Central memory CD8-positive, alpha-beta T cell (primary cell): ENCODE results near the gene ALDH3B2.
"Not testable (repeated sequence)": the region's sequence is repeated elsewhere in the genome, so short reads cannot be mapped to it uniquely, and the experiment has no call there.

Experiments used
- ATAC-seq: fragments of 150-1000 bp; cut with Tn5 transposase; replicated peaks from 2 replicates; pipeline ENCODE4 v1.10.0; 2022; ENCODE audit warnings: mild to moderate bottlenecking, moderate FRiP score, moderate number of reproducible peaks; ENCODE audit not compliant: poor library complexity, severe bottlenecking; ENCODE audit errors: extremely low read depth
- DNase-seq, 2 donors: peaks; one replicate each; pipeline ENCODE4 v3.0.0; 2021; ENCODE audit warnings: low spot score in 2 of 2
- H3K27ac Mint-ChIP-seq: one replicate; pipeline ENCODE4 v1.8.0; 2022; ENCODE audit warnings: low read depth, mild to moderate bottlenecking, moderate library complexity, mixed read lengths
- H3K27me3 Mint-ChIP-seq: one replicate; pipeline ENCODE4 v1.8.0; 2022; ENCODE audit warnings: mixed read lengths
- H3K36me3 Mint-ChIP-seq: one replicate; pipeline ENCODE4 v1.8.0; 2022; ENCODE audit warnings: mild to moderate bottlenecking, moderate library complexity, mixed read lengths; ENCODE audit not compliant: insufficient read depth
- H3K4me1 Mint-ChIP-seq: one replicate; pipeline ENCODE4 v1.8.0; 2022; ENCODE audit warnings: mixed read lengths
- H3K4me3 Mint-ChIP-seq: one replicate; pipeline ENCODE4 v1.8.0; 2022; ENCODE audit warnings: mild to moderate bottlenecking, moderate library complexity, mixed read lengths
- H3K9me3 Mint-ChIP-seq: one replicate; pipeline ENCODE4 v1.8.0; 2022; ENCODE audit warnings: mixed read lengths

Gene ALDH3B2

DNA sequence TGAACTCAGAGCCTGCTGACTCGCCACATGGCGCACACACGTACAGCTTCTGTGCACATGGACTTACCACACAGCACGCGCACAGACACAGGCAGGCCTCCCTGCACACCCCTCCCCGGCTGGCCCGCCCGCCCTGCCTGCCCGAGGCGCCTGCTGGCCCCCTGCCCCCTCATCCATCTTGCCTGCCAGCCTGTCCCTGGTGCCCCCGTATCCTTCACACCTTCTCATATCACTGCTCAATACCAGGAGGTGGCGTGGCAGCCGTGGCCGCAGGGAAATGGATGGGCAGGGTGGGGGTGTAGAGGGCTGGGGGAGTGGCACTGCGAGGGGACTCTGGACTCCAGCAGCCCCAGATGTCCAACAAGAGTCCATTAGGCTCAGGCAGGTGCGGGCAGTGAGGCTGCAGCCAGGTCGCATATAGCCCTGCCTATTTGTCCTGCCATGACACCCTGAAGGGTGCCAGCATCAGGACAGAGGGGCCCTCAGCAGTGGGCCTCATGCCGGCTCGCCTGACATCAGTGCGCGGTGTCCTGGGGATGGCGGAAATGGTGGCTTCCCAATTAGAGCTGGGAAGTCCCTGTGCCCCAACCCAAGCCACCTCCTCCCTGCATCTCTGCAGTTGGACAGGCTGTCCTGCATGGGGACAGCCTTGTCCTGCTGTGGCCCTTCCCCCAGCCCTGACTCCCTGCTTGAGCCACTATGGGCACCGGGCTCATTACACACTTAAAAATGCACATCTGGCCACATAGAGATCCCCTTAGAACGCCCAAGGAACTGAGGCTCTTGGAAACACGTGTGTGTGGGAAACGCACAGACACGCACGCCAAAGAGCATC lies 32.9 kb downstream of the ALDH3B2 start:
- peaks cover 6% of the 10 kb centered on the region for H3K4me1 Mint-ChIP-seq
- DNase-seq (no peak), ATAC-seq (no peak)
- no peak overlapping the region for H3K4me3 Mint-ChIP-seq
- H3K36me3 Mint-ChIP-seq = peaks cover 3% of the 10 kb centered on the region
- H3K27ac Mint-ChIP-seq = no peak overlapping the region
- no peaks in the 10 kb centered on the region for H3K27me3 Mint-ChIP-seq
- H3K9me3 Mint-ChIP-seq = no peaks in the 10 kb centered on the region

DNA sequence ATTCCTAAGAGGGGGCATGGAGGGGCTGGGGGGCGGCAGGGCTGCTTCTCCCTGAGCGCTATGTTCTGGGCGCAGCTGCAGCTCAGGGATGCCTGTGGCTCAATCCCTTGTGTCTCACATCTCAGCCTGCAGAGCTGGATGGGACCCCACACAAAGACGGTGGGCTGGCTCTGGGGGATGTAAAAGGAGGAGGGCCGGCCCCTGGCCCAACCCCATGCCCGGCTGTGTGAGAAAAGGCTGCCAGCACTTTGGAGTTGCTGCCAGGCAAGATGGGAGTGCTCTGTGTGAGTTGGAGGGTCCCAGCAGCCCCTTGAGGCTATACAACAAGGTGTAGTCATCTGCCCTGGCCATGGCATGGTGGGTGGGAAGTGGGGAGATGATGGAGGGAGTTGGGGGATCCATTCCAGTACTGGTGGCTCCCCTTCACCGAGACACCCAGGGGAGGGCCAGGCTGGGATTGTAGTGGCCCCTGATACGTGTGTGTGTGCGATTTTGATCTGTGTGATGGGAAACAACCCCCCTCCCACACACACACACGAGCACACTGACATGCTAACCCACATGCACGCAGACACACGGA lies 33.6 kb downstream of the ALDH3B2 start:
- H3K27ac Mint-ChIP-seq = no peak overlapping the region

DNA sequence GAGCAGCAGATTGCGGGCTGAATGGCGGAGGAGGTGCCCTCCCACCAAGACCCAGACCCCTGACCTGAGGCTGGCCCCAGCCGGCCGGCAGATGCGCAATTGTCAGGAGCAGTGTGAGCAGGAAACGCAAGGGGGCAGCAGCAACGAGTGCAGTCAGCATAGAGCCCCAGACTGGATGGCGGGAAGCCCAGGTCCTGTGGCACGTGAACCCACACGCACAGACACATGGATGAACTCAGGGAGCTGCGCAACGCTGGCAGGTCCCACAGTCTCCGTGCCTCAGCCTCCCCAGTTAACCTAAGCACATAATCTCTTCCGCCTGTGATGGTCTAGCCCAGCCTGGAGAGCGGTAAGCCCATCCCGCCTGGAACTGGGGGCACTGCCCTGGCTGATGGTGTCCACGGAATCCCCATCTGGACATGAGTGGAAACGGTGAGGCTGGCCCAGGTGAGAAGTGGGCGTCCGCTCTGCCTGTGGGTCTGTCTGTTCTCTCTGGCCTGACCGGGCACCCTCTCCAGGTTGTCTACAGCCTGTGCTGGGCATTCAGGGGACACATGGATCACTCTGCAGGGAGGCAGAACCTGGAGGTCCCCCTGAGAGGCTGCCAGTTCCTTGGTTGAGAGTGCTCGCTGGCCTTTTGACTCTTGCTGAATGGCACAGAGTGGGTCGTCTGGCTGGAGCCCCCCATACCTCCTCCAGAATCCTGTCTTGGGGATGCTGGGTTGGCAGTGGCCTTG lies 34.2 kb downstream of the ALDH3B2 start:
- ATAC-seq (peak; percentile 80), DNase-seq (peak; percentile 27 to 43)
- Mint-ChIP-seq H3K4me1 (no peaks in the 10 kb centered on the region), H3K36me3 (peaks cover 2% of the 10 kb centered on the region), H3K9me3 (no peaks in the 10 kb centered on the region), H3K27ac (no peak overlapping the region), H3K4me3 (no peak overlapping the region), H3K27me3 (no peaks in the 10 kb centered on the region)

More for the DNA sequence above, 33.6 kb downstream of the ALDH3B2 start:
- DNase-seq = no peak
- H3K4me1 Mint-ChIP-seq = no peaks in the 10 kb centered on the region
- H3K4me3 Mint-ChIP-seq = no peak overlapping the region
- H3K9me3 Mint-ChIP-seq = no peaks in the 10 kb centered on the region
- H3K27me3 Mint-ChIP-seq = no peaks in the 10 kb centered on the region
- peaks cover 2% of the 10 kb centered on the region for H3K36me3 Mint-ChIP-seq
- no peak for ATAC-seq

DNA sequence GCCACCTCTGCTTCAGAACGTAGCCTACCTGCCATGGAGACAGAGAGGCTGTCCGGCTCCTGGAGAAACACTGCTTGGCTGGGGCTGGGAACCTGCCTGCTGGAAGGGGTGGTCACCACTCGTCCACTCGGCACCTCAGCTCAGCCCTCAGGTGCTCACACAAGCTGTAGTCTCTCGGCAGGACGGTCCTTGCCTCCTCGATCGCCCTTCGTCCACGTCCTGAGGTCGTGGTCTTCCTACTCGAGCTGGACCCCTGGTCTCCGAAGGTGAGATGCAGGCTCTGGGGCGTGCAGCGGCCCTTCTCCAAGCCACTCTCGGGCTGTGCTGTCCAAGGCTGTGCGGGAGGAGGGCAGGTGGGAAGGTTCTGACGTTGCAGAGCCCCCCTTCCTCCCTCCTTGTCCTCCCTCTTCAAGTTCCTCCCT lies 35.0 kb downstream of the ALDH3B2 start, which contains the start of gene TBX10:
TSS of gene TBX10 (minus strand) at position 326 of the 422 bp plus-strand sequence. CDS start at position 35, 291 bp downstream.
- no peak for ATAC-seq
- Mint-ChIP-seq H3K36me3 (peaks cover 2% of the 10 kb centered on the region), H3K9me3 (no peaks in the 10 kb centered on the region), H3K4me1 (no peaks in the 10 kb centered on the region), H3K27ac (no peak within 1 kb of the TSS), H3K27me3 (no peaks in the 10 kb centered on the region), H3K4me3 (no peak within 1 kb of the TSS)
- no peak for DNase-seq

DNA sequence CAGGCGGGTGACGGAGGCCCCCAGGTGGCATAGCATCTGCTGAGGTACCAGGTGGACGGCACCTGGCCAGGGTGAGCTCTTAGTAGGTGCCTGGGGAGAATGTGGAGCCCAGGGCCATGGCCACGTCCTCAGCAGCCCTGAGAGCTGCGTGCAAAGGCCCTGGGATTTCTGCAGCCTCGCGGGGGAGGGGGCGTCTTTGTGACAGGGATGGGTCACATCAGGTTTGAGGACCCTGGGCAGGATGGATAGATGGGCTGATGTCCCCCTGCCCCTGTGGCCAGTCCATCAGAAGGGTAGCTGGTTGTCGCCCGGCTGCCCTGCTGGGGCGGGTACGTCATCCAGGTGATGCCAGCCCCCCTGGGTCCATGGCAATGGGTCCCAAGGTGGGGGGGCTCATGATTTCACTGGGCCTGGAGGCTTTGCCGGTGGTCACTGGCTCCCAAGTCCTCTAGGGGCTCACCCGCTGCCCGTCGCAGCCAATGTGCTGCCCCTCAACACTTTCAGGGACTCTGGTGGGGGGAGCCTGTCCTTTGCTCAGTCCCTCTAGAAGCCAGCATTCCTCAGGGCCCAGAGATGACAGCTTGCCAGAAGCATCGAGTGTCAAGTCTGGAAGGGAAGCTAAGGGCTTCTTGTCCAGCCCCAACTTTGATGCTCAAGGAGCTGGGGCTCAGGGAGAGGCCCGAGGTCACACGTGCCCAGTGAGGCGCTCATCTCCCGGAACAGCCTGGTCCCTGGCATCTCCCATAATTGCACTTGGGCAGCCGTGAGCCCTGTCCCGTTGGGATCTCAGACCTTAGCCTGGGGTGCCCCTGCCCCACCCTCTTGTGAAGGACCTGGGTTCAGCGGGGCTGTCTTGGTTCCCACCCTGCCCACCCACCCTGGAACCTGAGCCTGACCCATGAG lies 35.6 kb downstream of the ALDH3B2 start:
- Mint-ChIP-seq H3K4me1 (no peaks in the 10 kb centered on the region), H3K9me3 (no peaks in the 10 kb centered on the region), H3K36me3 (peaks cover 2% of the 10 kb centered on the region), H3K27ac (no peak overlapping the region), H3K27me3 (no peaks in the 10 kb centered on the region), H3K4me3 (no peak overlapping the region)
- ATAC-seq = no peak
- no peak for DNase-seq

DNA sequence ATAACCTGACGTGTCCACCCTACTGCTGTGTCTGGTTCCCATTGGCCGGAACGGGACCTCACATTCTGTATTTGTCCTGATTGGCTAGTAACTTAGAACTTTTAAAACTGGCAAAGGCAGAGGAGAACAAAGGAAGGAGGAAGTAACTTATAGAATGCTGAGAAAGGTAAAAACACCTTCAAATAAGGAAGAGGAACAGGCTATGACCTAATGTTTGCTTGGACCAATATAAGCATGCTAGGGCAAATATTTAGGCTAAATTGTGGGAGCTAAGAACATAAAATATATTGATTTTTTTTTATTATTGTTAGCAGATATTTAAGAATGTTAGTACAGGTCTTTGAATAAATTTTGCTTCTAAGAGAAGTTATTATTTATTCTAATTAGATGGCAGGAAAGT lies 37.0 kb downstream of the ALDH3B2 start:
- not testable (repeated sequence) for ATAC-seq, H3K27ac Mint-ChIP-seq, H3K36me3 Mint-ChIP-seq, DNase-seq, H3K4me3 Mint-ChIP-seq, H3K4me1 Mint-ChIP-seq, H3K9me3 Mint-ChIP-seq, H3K27me3 Mint-ChIP-seq

DNA sequence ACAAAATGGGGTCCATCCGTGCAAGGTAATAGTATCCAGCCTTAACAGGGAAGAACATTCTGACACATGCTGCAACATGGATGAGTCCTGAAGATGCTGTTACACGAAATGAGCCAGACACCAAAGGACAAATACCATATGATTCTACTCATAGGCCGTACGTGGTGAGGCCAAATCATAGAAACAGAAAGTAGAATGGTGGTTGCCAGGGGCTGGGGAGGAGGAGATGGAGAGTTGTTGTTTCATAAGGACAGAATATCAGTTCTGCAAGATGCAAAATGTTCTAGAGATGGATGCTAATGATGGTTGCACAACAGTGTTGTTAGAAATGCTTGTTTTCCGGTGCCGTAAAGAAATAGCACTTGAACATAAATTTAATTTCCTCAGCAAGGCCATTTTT lies 37.5 kb downstream of the ALDH3B2 start:
- Mint-ChIP-seq H3K27ac (no peak overlapping the region), H3K36me3 (peaks cover 2% of the 10 kb centered on the region), H3K4me3 (no peak overlapping the region), H3K27me3 (no peaks in the 10 kb centered on the region), H3K4me1 (no peaks in the 10 kb centered on the region), H3K9me3 (no peaks in the 10 kb centered on the region)
- ATAC-seq (no peak), DNase-seq (no peak)

DNA sequence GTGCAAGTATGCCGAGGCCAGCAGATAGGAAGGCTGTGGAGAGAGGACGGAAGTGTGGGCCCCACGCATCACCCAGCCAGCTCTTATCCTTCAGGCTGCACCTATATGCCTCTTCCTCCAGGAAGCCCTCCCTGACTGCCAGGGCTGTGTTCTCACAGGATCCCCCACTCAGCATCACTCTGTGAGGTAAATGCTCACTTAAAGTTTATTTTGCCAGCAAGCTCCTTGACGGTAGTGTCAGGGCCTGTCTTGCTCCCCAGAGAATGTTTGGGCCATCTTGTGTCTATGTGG lies 39.2 kb downstream of the ALDH3B2 start:
- Mint-ChIP-seq H3K36me3 (peaks cover 5% of the 10 kb centered on the region), H3K27ac (no peak overlapping the region)

DNA sequence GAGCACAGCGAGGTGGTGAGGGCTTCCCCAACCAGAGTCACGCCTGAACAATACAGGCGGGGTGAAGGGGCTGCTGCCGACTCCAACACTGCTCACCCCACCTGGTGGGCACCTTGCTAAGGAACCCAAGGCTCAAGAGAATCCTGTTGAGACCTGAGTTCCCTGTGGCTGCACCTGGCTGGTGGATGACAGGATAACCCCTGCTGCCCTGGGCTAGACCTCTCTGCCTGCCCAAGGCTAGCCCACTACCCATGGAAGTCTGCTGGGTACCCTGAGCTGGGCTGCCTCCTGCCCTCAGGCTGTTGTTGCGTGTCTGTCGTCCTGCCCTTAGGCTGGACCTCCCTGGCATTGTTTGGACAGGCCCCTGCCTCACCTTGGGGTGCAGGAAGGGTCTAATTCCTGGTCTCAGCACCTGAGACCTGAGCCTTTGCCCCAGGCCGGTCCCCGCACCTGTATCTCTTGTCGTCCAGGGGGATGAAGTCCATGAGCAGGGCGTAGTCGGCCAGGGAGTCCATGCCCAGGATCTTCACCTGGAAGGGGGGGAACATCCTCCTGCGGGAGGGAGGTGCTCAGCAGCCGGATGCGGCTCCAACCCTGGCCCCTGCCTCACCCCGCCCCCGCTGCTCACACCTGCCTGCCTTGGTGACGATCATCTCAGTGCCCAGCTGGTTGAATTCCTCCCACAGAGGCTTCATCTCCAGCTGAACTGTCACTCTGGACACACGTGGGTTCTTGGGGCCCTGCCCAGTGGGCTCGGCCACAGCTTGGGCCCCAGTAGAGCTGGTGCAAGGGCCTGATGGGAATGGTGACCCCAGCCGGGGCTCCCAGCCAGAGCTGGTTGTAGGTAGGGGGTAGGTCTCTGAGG lies 39.8 kb downstream of the ALDH3B2 start:
- Mint-ChIP-seq H3K27ac (no peak overlapping the region), H3K4me3 (no peak overlapping the region), H3K27me3 (no peaks in the 10 kb centered on the region), H3K4me1 (peaks cover 8% of the 10 kb centered on the region), H3K9me3 (no peaks in the 10 kb centered on the region), H3K36me3 (peaks cover 3% of the 10 kb centered on the region)
- no peak for DNase-seq
- ATAC-seq = no peak

More for the DNA sequence above, 39.2 kb downstream of the ALDH3B2 start:
- peaks cover 8% of the 10 kb centered on the region for H3K4me1 Mint-ChIP-seq
- no peaks in the 10 kb centered on the region for H3K9me3 Mint-ChIP-seq
- no peaks in the 10 kb centered on the region for H3K27me3 Mint-ChIP-seq
- no peak for DNase-seq
- no peak for ATAC-seq
- H3K4me3 Mint-ChIP-seq = no peak overlapping the region

DNA sequence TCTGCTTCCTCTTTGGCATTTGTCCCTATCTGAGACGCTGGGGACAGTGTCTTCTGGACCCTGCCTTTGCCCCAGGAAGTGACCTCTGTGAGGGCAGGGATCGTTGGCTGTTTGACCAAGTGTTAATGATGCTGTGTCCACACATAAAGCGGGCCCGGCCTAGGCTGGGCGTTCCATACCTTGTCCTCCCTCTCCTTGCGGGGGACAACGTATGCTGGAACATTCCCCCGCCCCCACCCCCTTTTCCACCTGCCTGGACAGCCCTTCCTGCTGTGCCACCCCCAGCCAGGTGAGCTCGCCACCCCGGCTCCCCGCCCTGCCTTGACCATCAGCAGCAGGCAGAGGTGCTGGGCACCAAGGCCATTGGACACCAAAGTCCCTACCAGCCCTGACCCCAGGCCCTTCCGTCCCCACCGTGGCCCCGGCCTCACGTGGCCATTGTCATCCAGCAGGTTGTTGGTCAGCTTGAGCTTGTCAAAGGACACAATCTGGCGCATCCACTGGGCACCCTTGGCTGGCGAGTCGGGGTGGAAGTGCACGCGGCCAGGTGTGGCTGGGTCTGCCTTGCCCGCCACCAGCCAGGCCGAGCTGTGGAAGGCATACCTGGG lies 40.6 kb downstream of the ALDH3B2 start:
- H3K27me3 Mint-ChIP-seq = no peaks in the 10 kb centered on the region
- no peak for ATAC-seq
- peaks cover 3% of the 10 kb centered on the region for H3K36me3 Mint-ChIP-seq
- H3K27ac Mint-ChIP-seq = no peak overlapping the region
- H3K4me1 Mint-ChIP-seq = peaks cover 8% of the 10 kb centered on the region
- no peak overlapping the region for H3K4me3 Mint-ChIP-seq
- DNase-seq = no peak
- no peaks in the 10 kb centered on the region for H3K9me3 Mint-ChIP-seq

DNA sequence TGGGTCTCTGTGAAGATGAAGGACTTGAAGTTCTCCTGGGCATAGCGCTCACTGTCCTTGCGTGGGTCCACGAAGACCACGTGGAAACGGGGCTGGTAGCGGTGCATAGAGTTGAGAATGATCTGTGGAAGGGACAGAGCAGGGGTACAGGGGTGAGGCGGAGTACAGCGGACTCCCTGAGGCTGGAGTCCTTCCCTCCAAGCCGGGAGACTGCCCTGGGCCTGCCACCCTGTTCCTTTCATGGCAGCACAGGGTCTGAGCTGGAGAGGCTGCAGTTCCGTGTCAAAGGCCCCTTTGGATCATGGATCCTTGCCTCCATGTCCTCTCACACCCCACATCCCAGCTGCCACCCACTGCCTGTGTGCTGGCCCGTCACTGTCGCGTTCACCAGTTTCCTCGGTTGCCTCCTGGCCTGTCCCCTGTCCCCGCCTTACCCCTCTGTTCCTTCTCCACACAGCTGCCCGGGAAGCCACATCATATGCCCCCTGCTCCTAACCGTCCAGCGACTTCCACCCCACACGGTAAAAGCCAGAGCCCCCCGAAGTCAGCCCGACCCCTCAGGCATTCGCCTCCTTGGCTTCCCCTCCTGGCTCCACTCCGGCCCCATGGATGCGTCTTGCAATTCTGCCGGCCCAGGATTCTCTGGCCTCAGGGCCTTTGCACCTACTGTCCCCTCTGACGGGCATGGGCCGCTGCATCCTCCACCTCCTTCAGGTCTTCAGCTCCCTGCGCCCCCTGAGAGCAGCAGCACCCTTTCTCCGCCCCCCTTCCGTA lies 41.3 kb downstream of the ALDH3B2 start:
- H3K9me3 Mint-ChIP-seq = no peaks in the 10 kb centered on the region
- no peak overlapping the region for H3K27ac Mint-ChIP-seq
- peaks cover 3% of the 10 kb centered on the region for H3K36me3 Mint-ChIP-seq
- ATAC-seq = no peak
- H3K4me3 Mint-ChIP-seq = no peak overlapping the region
- H3K4me1 Mint-ChIP-seq = peaks cover 8% of the 10 kb centered on the region
- no peaks in the 10 kb centered on the region for H3K27me3 Mint-ChIP-seq
- no peak for DNase-seq
